Liver (tissue), 9 donors: ENCODE results near the gene CRYZL1. TPM values are rescaled to one million over a fixed set of nuclear protein-coding genes. Genes with fewer than 3 reads are reported as not detected.

Experiments used
- DNase-seq: peaks from one replicate; pipeline ENCODE4 v3.0.0-alpha.2; 2017; ENCODE audit warnings: low spot score
- H3K27ac ChIP-seq, 2 donors: one replicate each; pipeline ENCODE4 v1.7.0; 2013; ENCODE audit warnings: inconsistent platforms in 2 of 2, low read length in 2 of 2, control low read depth in 1 of 2, low read depth in 1 of 2, mild to moderate bottlenecking in 1 of 2
- H3K27me3 ChIP-seq, 4 donors: one replicate each; pipeline versions ENCODE4 v1.6.1 to v1.7.0; 2013; ENCODE audit warnings: low read length in 3 of 4, inconsistent platforms in 1 of 4, mild to moderate bottlenecking in 1 of 4, moderate library complexity in 1 of 4; ENCODE audit not compliant: control insufficient read depth in 4 of 4, insufficient read depth in 4 of 4
- H3K36me3 ChIP-seq, 4 donors: one replicate each; pipeline versions ENCODE4 v1.6.1 to v1.7.0; 2013; ENCODE audit warnings: low read length in 3 of 4, mild to moderate bottlenecking in 3 of 4, low read depth in 1 of 4, moderate library complexity in 1 of 4; ENCODE audit not compliant: control insufficient read depth in 4 of 4, insufficient read depth in 3 of 4
- H3K4me1 ChIP-seq, 4 donors: one replicate each; pipeline versions ENCODE4 v1.6.1 to v1.7.0; 2013; ENCODE audit warnings: low read length in 3 of 4, mild to moderate bottlenecking in 3 of 4, moderate library complexity in 1 of 4; ENCODE audit not compliant: control insufficient read depth in 4 of 4, insufficient read depth in 4 of 4
- H3K4me3 ChIP-seq, 3 donors: one replicate each; pipeline versions ENCODE4 v1.6.1 to v1.7.0; 2013; ENCODE audit warnings: low read length in 3 of 3, control low read depth in 1 of 3, low read depth in 1 of 3, mild to moderate bottlenecking in 1 of 3
- H3K9ac ChIP-seq, 2 donors: one replicate each; pipeline ENCODE4 v1.7.0; 2013; ENCODE audit warnings: low read length in 2 of 2, mild to moderate bottlenecking in 2 of 2, moderate library complexity in 2 of 2, control low read depth in 1 of 2, low read depth in 1 of 2
- H3K9me3 ChIP-seq, 4 donors: one replicate each; pipeline versions ENCODE4 v1.6.1 to v1.7.0; 2013; ENCODE audit warnings: low read length in 3 of 4; ENCODE audit not compliant: control insufficient read depth in 4 of 4
- EGR1 ChIP-seq, 2 donors: IDR thresholded peaks; 2 replicates each; pipeline ENCODE4 v1.6.1; 2016 to 2018; ENCODE audit warnings: antibody characterized with exemption in 2 of 2, low read depth in 2 of 2
- FOXA1 ChIP-seq: IDR thresholded peaks from 2 replicates; pipeline ENCODE4 v1.6.1; 2016; ENCODE audit warnings: antibody characterized with exemption
- FOXA2 ChIP-seq: IDR thresholded peaks from 2 replicates; pipeline ENCODE4 v1.6.1; 2016; ENCODE audit warnings: antibody characterized with exemption
- GABPA ChIP-seq, 2 donors: IDR thresholded peaks in 1 of 2; conservative IDR thresholded peaks in 1 of 2; 2 replicates each; pipeline ENCODE4 v1.6.1; 2016; ENCODE audit warnings: antibody characterized with exemption in 2 of 2, mild to moderate bottlenecking in 1 of 2, moderate library complexity in 1 of 2
- HNF4A ChIP-seq, 2 donors: conservative IDR thresholded peaks; 2 replicates each; pipeline ENCODE4 v1.6.1; 2016; ENCODE audit warnings: antibody characterized with exemption in 2 of 2, mild to moderate bottlenecking in 2 of 2
- HNF4G ChIP-seq: IDR thresholded peaks from 2 replicates; pipeline ENCODE4 v1.6.1; 2016; ENCODE audit warnings: antibody characterized with exemption
- JUND ChIP-seq, 2 donors: IDR thresholded peaks; 2 replicates each; pipeline ENCODE4 v1.6.1; 2016; ENCODE audit warnings: antibody characterized with exemption in 2 of 2
- NR2F2 ChIP-seq: IDR thresholded peaks from 2 replicates; pipeline ENCODE4 v1.6.1; 2016; ENCODE audit warnings: antibody characterized with exemption
- RAD21 ChIP-seq, 2 donors: IDR thresholded peaks; 2 replicates each; pipeline ENCODE4 v1.6.1; 2016; ENCODE audit warnings: antibody characterized with exemption in 2 of 2, mild to moderate bottlenecking in 2 of 2
- RXRA ChIP-seq, 2 donors: IDR thresholded peaks; 2 replicates each; pipeline ENCODE4 v1.6.1; 2017 to 2018; ENCODE audit warnings: antibody characterized with exemption in 2 of 2, mild to moderate bottlenecking in 1 of 2
- SP1 ChIP-seq: IDR thresholded peaks from 2 replicates; pipeline ENCODE4 v1.6.1; 2018; ENCODE audit warnings: antibody characterized with exemption, mild to moderate bottlenecking
- TAF1 ChIP-seq: conservative IDR thresholded peaks from 2 replicates; pipeline ENCODE4 v1.6.1; 2016; ENCODE audit warnings: antibody characterized with exemption, mild to moderate bottlenecking
- YY1 ChIP-seq: IDR thresholded peaks from 2 replicates; pipeline ENCODE4 v1.6.1; 2016; ENCODE audit warnings: antibody characterized with exemption, mild to moderate bottlenecking
- WGBS: extraction: QIAGEN DNeasy Blood & Tissue Kit; methylation state at CpG from one replicate; pipeline ENCODE4 v1.1.7; 2013; 5-methylcytosine and 5-hydroxymethylcytosine counted together
- polyA plus RNA-seq, 2 donors: library from polyadenylated mRNA; stranded (reverse) in 1 of 2; unstranded in 1 of 2; fragments of 200-250 nt in 1 of 2; fragments of >200 nt in 1 of 2; fragmentation: Nextera tagmentation in 1 of 2; extraction: Ambion mirVana in 1 of 2; gene quantifications; one replicate each; pipeline versions ENCODE4 v1.2.1 to v1.2.3, GENCODE V29; 2013 to 2015
- total RNA-seq, 2 donors: library from RNA; depleted of rRNA; stranded (reverse); fragments of >200 nt; gene quantifications; one replicate each; pipeline ENCODE4 v1.2.3, GENCODE V29; 2014
- TF ChIP-seq, protein P1 (sequence below): fragments of 150-350 bp; IDR thresholded peaks from 2 replicates; pipeline ENCODE4 v1.5.1; 2017; ENCODE audit warnings: improper control_type of control experiment, low read depth, low read length; ENCODE audit not compliant: missing input control
- TF ChIP-seq, protein P2 (sequence below): IDR thresholded peaks from 2 replicates; pipeline ENCODE4 v1.6.1; 2016; ENCODE audit warnings: antibody characterized with exemption
- TF ChIP-seq, protein P3 (sequence below): IDR thresholded peaks from 2 replicates; pipeline ENCODE4 v1.6.1; 2016; ENCODE audit warnings: antibody characterized with exemption, mild to moderate bottlenecking
- TF ChIP-seq, protein P4 (sequence below): IDR thresholded peaks from 2 replicates; pipeline ENCODE4 v1.6.1; 2016; ENCODE audit warnings: antibody characterized with exemption
- TF ChIP-seq, protein P5 (sequence below): IDR thresholded peaks from 2 replicates; pipeline ENCODE4 v1.6.1; 2016; ENCODE audit warnings: antibody characterized with exemption
- donor health status: healthy.
- donor health status: healthy.
- donor health status: healthy.
- donor health status: healthy.
- donor health status: healthy.

Gene CRYZL1
- total and polyA plus RNA-seq, 4 donors = 6.8 to 18.1 (median 11.5) TPM

DNA sequence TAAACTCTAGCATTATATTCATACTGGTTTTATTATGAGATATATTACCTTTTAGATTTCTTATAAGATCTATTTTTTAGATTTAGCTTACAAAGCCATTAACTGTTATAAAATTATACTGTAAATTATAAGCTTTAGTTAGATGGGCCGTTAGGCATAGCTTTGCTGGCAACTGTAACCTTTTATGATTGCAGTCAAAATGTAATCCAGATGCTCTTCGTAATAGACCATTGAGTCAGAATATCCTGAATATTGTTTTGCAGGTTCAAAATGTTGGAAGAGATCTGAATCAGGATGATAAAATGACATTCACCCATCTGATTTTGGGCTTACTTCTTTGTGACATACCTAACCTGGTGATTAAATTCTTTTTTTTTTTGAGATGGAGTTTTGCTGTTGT, 21.7 kb upstream of the CRYZL1 start:
- no peak overlapping the region for H3K4me3 ChIP-seq

DNA sequence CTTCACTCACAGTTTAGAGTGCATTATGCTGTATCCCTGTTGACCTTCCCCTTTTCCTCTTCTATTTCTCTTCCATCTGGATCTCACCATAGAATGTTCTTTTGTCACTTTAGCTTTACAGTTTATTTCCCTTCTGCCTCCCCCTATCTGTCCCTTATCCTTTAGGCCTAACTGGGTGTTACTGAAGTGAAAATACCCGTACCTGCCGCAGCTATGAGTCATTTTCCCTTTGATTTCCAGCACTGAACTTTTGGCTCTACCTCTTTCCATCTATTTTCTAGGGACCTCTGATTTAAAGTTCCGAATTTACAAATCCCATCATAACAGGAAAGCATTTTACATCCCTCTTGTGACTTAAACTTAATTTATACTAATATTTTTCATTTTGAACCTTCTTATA, 20.5 kb upstream of the CRYZL1 start:
- Histone ChIP-seq H3K27ac (no peak overlapping the region), H3K4me1 (peaks cover 0 to 11% (median 5%) of the 10 kb centered on the region in 4 donors), H3K4me3 (no peak overlapping the region), H3K9ac (no peak overlapping the region), H3K36me3 (no peaks in the 10 kb centered on the region), H3K9me3 (no peaks in the 10 kb centered on the region), H3K27me3 (no peaks in the 10 kb centered on the region)
- WGBS = 92% methylated on average over 3 of the region's 3 CpGs
- DNase-seq = no peak
- TF ChIP-seq TAF1 (no peak), FOXA2 (no peak), RXRA (IDR thresholded peaks at IDR 0.05) (no peak), SP1 (no peak), HNF4A (conservative IDR thresholded peaks at IDR 0.05) (no peak), EGR1 (IDR thresholded peaks at IDR 0.05; ENCODE audit: low read depth in 2 of 2) (no peak), GABPA (IDR thresholded peaks at IDR 0.05 in 1 of 2, conservative IDR thresholded peaks at IDR 0.05 in 1 of 2) (no peak), HNF4G (no peak), YY1 (no peak), NR2F2 (no peak)
- TF ChIP-seq, protein P1, sequence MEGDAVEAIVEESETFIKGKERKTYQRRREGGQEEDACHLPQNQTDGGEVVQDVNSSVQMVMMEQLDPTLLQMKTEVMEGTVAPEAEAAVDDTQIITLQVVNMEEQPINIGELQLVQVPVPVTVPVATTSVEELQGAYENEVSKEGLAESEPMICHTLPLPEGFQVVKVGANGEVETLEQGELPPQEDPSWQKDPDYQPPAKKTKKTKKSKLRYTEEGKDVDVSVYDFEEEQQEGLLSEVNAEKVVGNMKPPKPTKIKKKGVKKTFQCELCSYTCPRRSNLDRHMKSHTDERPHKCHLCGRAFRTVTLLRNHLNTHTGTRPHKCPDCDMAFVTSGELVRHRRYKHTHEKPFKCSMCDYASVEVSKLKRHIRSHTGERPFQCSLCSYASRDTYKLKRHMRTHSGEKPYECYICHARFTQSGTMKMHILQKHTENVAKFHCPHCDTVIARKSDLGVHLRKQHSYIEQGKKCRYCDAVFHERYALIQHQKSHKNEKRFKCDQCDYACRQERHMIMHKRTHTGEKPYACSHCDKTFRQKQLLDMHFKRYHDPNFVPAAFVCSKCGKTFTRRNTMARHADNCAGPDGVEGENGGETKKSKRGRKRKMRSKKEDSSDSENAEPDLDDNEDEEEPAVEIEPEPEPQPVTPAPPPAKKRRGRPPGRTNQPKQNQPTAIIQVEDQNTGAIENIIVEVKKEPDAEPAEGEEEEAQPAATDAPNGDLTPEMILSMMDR = no peak
- TF ChIP-seq, protein P2, sequence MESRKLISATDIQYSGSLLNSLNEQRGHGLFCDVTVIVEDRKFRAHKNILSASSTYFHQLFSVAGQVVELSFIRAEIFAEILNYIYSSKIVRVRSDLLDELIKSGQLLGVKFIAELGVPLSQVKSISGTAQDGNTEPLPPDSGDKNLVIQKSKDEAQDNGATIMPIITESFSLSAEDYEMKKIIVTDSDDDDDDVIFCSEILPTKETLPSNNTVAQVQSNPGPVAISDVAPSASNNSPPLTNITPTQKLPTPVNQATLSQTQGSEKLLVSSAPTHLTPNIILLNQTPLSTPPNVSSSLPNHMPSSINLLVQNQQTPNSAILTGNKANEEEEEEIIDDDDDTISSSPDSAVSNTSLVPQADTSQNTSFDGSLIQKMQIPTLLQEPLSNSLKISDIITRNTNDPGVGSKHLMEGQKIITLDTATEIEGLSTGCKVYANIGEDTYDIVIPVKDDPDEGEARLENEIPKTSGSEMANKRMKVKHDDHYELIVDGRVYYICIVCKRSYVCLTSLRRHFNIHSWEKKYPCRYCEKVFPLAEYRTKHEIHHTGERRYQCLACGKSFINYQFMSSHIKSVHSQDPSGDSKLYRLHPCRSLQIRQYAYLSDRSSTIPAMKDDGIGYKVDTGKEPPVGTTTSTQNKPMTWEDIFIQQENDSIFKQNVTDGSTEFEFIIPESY = no peak

More for the DNA sequence above, 21.7 kb upstream of the CRYZL1 start:
- Histone ChIP-seq H3K9me3 (no peaks in the 10 kb centered on the region), H3K27me3 (no peaks in the 10 kb centered on the region), H3K27ac (no peak overlapping the region), H3K9ac (no peak overlapping the region), H3K36me3 (no peaks in the 10 kb centered on the region), H3K4me1 (peaks cover 4 to 13% (median 8%) of the 10 kb centered on the region in 4 donors)
- TF ChIP-seq, protein P3, sequence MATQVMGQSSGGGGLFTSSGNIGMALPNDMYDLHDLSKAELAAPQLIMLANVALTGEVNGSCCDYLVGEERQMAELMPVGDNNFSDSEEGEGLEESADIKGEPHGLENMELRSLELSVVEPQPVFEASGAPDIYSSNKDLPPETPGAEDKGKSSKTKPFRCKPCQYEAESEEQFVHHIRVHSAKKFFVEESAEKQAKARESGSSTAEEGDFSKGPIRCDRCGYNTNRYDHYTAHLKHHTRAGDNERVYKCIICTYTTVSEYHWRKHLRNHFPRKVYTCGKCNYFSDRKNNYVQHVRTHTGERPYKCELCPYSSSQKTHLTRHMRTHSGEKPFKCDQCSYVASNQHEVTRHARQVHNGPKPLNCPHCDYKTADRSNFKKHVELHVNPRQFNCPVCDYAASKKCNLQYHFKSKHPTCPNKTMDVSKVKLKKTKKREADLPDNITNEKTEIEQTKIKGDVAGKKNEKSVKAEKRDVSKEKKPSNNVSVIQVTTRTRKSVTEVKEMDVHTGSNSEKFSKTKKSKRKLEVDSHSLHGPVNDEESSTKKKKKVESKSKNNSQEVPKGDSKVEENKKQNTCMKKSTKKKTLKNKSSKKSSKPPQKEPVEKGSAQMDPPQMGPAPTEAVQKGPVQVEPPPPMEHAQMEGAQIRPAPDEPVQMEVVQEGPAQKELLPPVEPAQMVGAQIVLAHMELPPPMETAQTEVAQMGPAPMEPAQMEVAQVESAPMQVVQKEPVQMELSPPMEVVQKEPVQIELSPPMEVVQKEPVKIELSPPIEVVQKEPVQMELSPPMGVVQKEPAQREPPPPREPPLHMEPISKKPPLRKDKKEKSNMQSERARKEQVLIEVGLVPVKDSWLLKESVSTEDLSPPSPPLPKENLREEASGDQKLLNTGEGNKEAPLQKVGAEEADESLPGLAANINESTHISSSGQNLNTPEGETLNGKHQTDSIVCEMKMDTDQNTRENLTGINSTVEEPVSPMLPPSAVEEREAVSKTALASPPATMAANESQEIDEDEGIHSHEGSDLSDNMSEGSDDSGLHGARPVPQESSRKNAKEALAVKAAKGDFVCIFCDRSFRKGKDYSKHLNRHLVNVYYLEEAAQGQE = no peak
- TF ChIP-seq SP1 = no peak
- TF ChIP-seq, protein P1 = no peak
- TF ChIP-seq RXRA (IDR thresholded peaks at IDR 0.05) = no peak
- no peak for TF ChIP-seq GABPA (IDR thresholded peaks at IDR 0.05 in 1 of 2, conservative IDR thresholded peaks at IDR 0.05 in 1 of 2)
- TF ChIP-seq, protein P4, sequence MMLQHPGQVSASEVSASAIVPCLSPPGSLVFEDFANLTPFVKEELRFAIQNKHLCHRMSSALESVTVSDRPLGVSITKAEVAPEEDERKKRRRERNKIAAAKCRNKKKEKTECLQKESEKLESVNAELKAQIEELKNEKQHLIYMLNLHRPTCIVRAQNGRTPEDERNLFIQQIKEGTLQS = no peak
- TF ChIP-seq HNF4G = no peak
- no peak for TF ChIP-seq YY1
- TF ChIP-seq RAD21 (IDR thresholded peaks at IDR 0.05) = no peak
- TF ChIP-seq HNF4A (conservative IDR thresholded peaks at IDR 0.05) = no peak
- no peak for TF ChIP-seq EGR1 (IDR thresholded peaks at IDR 0.05; ENCODE audit: low read depth in 2 of 2)
- TF ChIP-seq FOXA2 = no peak
- no peak for TF ChIP-seq FOXA1
- TF ChIP-seq, protein P5, sequence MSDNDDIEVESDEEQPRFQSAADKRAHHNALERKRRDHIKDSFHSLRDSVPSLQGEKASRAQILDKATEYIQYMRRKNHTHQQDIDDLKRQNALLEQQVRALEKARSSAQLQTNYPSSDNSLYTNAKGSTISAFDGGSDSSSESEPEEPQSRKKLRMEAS = no peak
- TF ChIP-seq JUND (IDR thresholded peaks at IDR 0.05) = no peak
- no peak for TF ChIP-seq TAF1
- no peak for DNase-seq
- WGBS = 89% methylated on average over 2 of the region's 2 CpGs
